ENCODE results near the gene TCFL5. TPM values are rescaled to one million over a fixed set of nuclear protein-coding genes. Genes with fewer than 3 reads are reported as not detected.

The TCFL5 gene
- 1.1 TPM for total RNA-seq

DNA sequence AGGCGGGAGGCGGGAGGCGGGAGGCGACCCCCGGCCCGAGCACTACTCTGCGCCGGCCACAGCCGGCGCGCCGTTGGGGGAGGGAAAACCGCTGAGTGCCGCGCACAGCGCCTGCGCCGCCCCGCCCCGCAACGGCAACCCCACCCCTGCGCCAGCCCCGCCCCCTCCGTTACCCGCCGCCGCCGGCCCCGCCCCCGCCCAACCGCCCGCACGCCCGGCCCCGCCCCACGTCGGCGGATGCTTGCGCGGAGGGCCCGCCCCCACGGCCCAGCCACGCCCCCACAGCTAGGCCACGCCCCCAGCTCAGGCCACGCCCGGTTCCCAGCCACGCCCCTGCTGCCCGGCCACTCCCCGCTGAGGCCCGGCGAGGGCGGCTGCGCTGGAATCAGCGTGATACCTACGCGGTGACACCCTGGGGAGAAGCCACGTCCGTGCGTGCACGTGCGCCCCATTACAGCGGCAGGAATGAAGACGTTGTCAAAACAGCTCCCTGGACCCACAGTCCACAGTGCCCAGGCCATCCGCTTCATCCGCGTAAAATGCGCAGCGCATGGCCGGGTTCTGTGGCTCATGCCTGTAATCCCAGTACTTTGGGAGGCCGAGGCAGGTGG is at the start of gene TCFL5:
Gene TCFL5, minus strand, starts transcription at position 97 of the 611 bp plus-strand sequence. CDS start 152 bp downstream, outside the sequence.
- intact Hi-C loops (cut with DNase I): loop anchor here (2.0 to 5.0 kb wide), 5 partner anchors 35 to 795 kb away; partner anchors contain the start of genes GID8, TAF4 and YTHDF1
- peak; percentile 53 to 93 for DNase-seq (ENCODE audit: low spot score in 2 of 2)
- peak within 1 kb of the TSS; percentile 56 to 63 for H3K27ac ChIP-seq

GRCh38 chr20:62910777-62911497 is 49.3 kb upstream of the TCFL5 start:
- Histone ChIP-seq H3K27me3 (no peaks in the 10 kb centered on the region), H3K36me3 (peaks cover 64 to 77% of the 10 kb centered on the region in 2 donors), H3K4me3 (no peak overlapping the region), H3K27ac (no peak overlapping the region), H3K4me1 (peaks cover 0 to 19% of the 10 kb centered on the region in 2 donors), H3K9me3 (no peaks in the 10 kb centered on the region)
- DNase-seq (ENCODE audit: low spot score in 2 of 2): no peak
- no peak for TF ChIP-seq CTCF (IDR thresholded peaks at IDR 0.05)
- intact Hi-C loops (cut with DNase I): no loop called here

More for the DNA sequence above, at the start of gene TCFL5:
- TF ChIP-seq CTCF (IDR thresholded peaks at IDR 0.05): no peak
- Histone ChIP-seq H3K9me3 (no peaks in the 10 kb centered on the region), H3K4me3 (peak within 1 kb of the TSS; percentile 57 to 69), H3K27me3 (no peaks in the 10 kb centered on the region), H3K36me3 (peaks cover 0 to 6% of the 10 kb centered on the region in 2 donors), H3K4me1 (peaks cover 4 to 7% of the 10 kb centered on the region in 2 donors)

GRCh38 chr20:62910217-62910766 is 48.7 kb upstream of the TCFL5 start:
- no peaks in the 10 kb centered on the region for H3K9me3 ChIP-seq
- no peaks in the 10 kb centered on the region for H3K27me3 ChIP-seq
- H3K27ac ChIP-seq: no peak overlapping the region
- no peak for TF ChIP-seq CTCF (IDR thresholded peaks at IDR 0.05)
- H3K4me3 ChIP-seq: no peak overlapping the region
- H3K4me1 ChIP-seq: peaks cover 0 to 16% of the 10 kb centered on the region in 2 donors
- no peak for DNase-seq (ENCODE audit: low spot score in 2 of 2)
- intact Hi-C loops (cut with DNase I): no loop called here
- peaks cover 71 to 84% of the 10 kb centered on the region in 2 donors for H3K36me3 ChIP-seq

GRCh38 chr20:62908971-62909791 is 47.6 kb upstream of the TCFL5 start:
- DNase-seq (ENCODE audit: low spot score in 2 of 2): no peak
- H3K4me1 ChIP-seq: peaks cover 0 to 7% of the 10 kb centered on the region in 2 donors
- H3K36me3 ChIP-seq: peaks cover 77 to 95% of the 10 kb centered on the region in 2 donors
- no peak overlapping the region for H3K27ac ChIP-seq
- H3K9me3 ChIP-seq: no peaks in the 10 kb centered on the region
- H3K27me3 ChIP-seq: no peaks in the 10 kb centered on the region
- H3K4me3 ChIP-seq: no peak overlapping the region
- intact Hi-C loops (cut with DNase I): no loop called here
- no peak for TF ChIP-seq CTCF (IDR thresholded peaks at IDR 0.05)
